Left lung (tissue), 10 donors: ENCODE data around the gene SH3PXD2A. TPM values are rescaled to one million over a fixed set of nuclear protein-coding genes. Genes with fewer than 3 reads are reported as not detected.
A peak's percentile ranks its signal among the peaks of the same experiment; 100 is the strongest.

Experiments
- ATAC-seq: fragments of 200-7000 bp; cut with Tn5 transposase; one replicate; pipeline ENCODE4 v1.9.1; 2020; ENCODE audit warnings: moderate library complexity
- DNase-seq, 4 donors: peaks; one replicate each; pipeline ENCODE4 v3.0.0-alpha.2; 2013 to 2020
- H3K27ac ChIP-seq, 2 donors: fragments of 200-600 bp; sonication (generic) in 1 of 2; one replicate each; pipeline versions ENCODE4 v1.5.0 to v1.8.0; 2020 to 2021
- H3K27me3 ChIP-seq, 2 donors: fragments of 200-600 bp; sonication (generic) in 1 of 2; one replicate each; pipeline versions ENCODE4 v1.5.0 to v1.8.0; 2020 to 2021
- H3K36me3 ChIP-seq, 2 donors: fragments of 200-600 bp; sonication (generic) in 1 of 2; one replicate each; pipeline versions ENCODE4 v1.5.0 to v1.8.0; 2020 to 2021
- H3K4me1 ChIP-seq, 2 donors: fragments of 200-600 bp; one replicate each; pipeline ENCODE4 v1.8.0; 2021
- H3K4me3 ChIP-seq, 2 donors: fragments of 200-600 bp; sonication (generic) in 1 of 2; one replicate each; pipeline versions ENCODE4 v1.5.0 to v1.8.0; 2020 to 2021; ENCODE audit warnings: mild to moderate bottlenecking in 1 of 2
- H3K9me3 ChIP-seq, 2 donors: fragments of 200-600 bp; sonication (generic) in 1 of 2; one replicate each; pipeline versions ENCODE4 v1.5.0 to v1.8.0; 2020 to 2021
- CTCF ChIP-seq, 2 donors: fragments of 200-600 bp; sonication (generic) in 1 of 2; IDR thresholded peaks; one replicate each; pipeline versions ENCODE4 v1.5.0 to v1.8.0; 2021; ENCODE audit warnings: antibody characterized with exemption in 2 of 2
- intact Hi-C, 2 donors: fragments of 100-400 bp; cut with DNase I; formaldehyde crosslinking; loops; one replicate each; pipeline versions ENCODE4 v1.11.2 to v1.14.2; 2022
- polyA plus RNA-seq, 6 donors: library from polyadenylated mRNA; unstranded; fragments of 120-200 nt; gene quantifications; one replicate each; pipeline ENCODE4 v1.2.1, GENCODE V29; 2013; ENCODE audit not compliant: insufficient read length in 6 of 6
- total RNA-seq, 2 donors: library from RNA; stranded (reverse); fragmentation: NEBNext Ultra II Directional; extraction: Animal tissue kit (Norgen Biotek cat#: 25700); gene quantifications; one replicate each; pipeline ENCODE4 v1.2.1, GENCODE V29; 2021
- donor health status: DM: no; HTN: yes; CAD: no.
- donor health status: DM: no; HTN: no; CAD: no.

SH3PXD2A gene
- total and polyA plus RNA-seq, 8 donors, result 44.8 to 117 (median 91.7) TPM

DNA sequence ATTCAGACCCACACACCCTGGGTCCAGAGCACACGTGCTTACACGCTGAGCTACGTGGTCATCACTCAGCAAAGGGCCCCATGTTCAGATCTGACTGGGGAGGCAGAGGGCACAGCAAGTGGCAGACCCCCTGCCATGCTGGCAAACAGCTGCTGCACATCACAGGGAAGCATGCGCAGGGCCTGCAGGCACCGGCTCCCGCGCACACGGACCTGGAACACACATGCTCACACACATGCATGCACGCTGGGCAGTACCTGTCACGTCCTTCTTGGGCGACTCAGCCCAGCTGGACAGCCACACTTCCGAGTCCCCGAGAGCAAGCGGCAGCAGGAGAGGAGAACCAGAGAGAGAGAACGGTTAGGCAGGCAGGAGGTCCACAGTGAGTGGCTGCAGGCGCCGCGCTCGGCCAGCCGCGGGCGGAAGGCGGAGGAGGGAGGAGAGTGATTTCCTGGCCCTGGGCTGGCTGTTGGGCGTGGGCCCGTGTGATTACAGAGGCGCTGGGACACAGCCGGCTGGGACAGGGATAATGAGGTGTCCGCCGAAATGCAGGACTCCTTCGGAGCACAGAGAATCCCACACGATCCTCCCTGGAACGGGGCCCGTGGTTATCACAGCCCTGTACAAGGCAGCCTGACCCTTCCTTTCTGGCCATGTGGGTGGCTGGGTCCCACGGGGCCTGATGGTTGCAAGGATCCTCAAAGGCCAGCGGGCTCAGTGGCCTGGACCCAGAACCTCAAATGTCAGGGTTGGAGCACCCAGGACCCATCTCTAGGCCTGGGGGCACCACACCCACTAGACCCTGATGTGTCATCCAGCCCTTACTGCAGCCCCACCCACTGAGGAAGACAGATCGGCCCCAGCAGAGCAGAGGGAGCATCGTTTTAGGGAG is 186.8 kb downstream of the SH3PXD2A start:
- peak; percentile 64 for ATAC-seq
- H3K36me3 ChIP-seq, result no peaks in the 10 kb centered on the region
- intact Hi-C loops, result no loop called here
- H3K9me3 ChIP-seq, result no peaks in the 10 kb centered on the region
- H3K27ac ChIP-seq, result peak overlapping the region; percentile 3 to 19
- no peaks in the 10 kb centered on the region for H3K27me3 ChIP-seq
- peak; percentile 73 to 94 (median 85) for DNase-seq
- peaks cover 6 to 30% of the 10 kb centered on the region in 2 donors for H3K4me1 ChIP-seq
- no peak for TF ChIP-seq CTCF (IDR thresholded peaks at IDR 0.05)
- peak overlapping the region; percentile 22 to 25 for H3K4me3 ChIP-seq

DNA sequence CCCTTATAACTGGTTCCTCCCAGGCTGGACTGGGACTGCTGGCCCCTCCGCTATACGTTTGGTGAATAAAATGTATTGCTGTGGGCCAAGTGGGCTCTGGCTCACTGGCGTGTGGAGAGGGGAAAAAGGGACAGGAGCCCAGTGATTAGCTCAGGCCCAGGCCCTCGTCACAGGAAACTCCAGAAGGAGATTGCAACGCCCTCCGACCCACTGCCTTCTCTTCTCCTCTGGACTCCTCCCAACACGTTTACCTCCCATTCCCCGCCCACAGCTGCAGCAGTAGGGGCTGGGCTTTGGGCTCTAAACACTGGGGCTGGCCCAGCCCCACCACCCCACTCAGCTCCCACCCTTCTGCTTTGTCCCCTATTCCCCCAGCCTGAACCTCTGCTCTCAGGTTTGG is 188.0 kb downstream of the SH3PXD2A start:
- peak overlapping the region; percentile 15 to 73 for H3K27ac ChIP-seq
- ATAC-seq, result peak; percentile 21

DNA sequence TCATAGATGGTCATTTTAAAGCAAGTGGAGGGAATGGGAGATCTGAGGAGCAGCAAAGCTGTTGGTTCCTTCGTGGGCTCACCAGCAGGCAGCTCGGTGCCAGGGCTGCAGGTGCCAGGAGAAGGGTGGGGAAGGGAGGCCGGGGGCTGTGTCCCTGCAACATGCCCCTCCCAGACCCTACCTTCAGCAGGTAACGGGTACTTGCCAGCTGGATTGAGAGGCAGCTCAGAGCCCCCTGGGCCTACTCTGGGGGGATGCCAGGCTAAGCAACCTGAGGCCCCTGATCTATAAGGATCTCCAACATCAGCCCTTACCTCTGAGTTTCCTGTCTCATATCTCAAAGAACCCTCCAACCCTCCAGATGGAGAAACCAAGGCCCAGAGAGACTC is 188.6 kb downstream of the SH3PXD2A start:
- H3K4me1 ChIP-seq, result peaks cover 6 to 36% of the 10 kb centered on the region in 2 donors
- H3K4me3 ChIP-seq, result no peak overlapping the region
- DNase-seq, result no peak
- H3K36me3 ChIP-seq, result no peaks in the 10 kb centered on the region
- TF ChIP-seq CTCF (IDR thresholded peaks at IDR 0.05), result no peak
- no peak for ATAC-seq
- intact Hi-C loops, result no loop called here
- peak overlapping the region in 1 of 2 donors; percentile 73 for H3K27ac ChIP-seq
- no peaks in the 10 kb centered on the region for H3K27me3 ChIP-seq
- H3K9me3 ChIP-seq, result no peaks in the 10 kb centered on the region

More for the DNA sequence above, 188.0 kb downstream of the SH3PXD2A start:
- Histone ChIP-seq H3K36me3 (no peaks in the 10 kb centered on the region), H3K9me3 (no peaks in the 10 kb centered on the region), H3K4me1 (peaks cover 6 to 34% of the 10 kb centered on the region in 2 donors), H3K27me3 (no peaks in the 10 kb centered on the region), H3K4me3 (peak overlapping the region in 1 of 2 donors; percentile 22)
- intact Hi-C loops, result no loop called here
- peak in 3 of 4 donors; percentile 50 to 94 (median 81) for DNase-seq
- no peak for TF ChIP-seq CTCF (IDR thresholded peaks at IDR 0.05)

- intact Hi-C loops, result no loop called here
- DNase-seq (no peak), ATAC-seq (no peak)
- Histone ChIP-seq H3K36me3 (no peaks in the 10 kb centered on the region), H3K9me3 (no peaks in the 10 kb centered on the region), H3K27ac (peak overlapping the region in 1 of 2 donors; percentile 73), H3K27me3 (no peaks in the 10 kb centered on the region), H3K4me3 (no peak overlapping the region), H3K4me1 (peaks cover 9 to 42% of the 10 kb centered on the region in 2 donors)
- TF ChIP-seq CTCF (IDR thresholded peaks at IDR 0.05), result peak in 1 of 2 donors; percentile 38
Observed at GRCh38 chr10:103666087-103666761, 189.2 kb downstream of the SH3PXD2A start.
